Chondrocyte (in vitro differentiated cells): Measurements from ENCODE around the gene POLR1C. TPM values are rescaled to one million over a fixed set of nuclear protein-coding genes. Genes with fewer than 3 reads are reported as not detected.

Experiments
- DNase-seq: peaks from one replicate; pipeline ENCODE4 v3.0.0; 2021; ENCODE audit warnings: mixed read lengths, low spot score
- H3K27ac Mint-ChIP-seq: one replicate; pipeline ENCODE4 v1.8.0; 2021; ENCODE audit warnings: mild to moderate bottlenecking, moderate library complexity, mixed read lengths; ENCODE audit not compliant: unreplicated experiment
- H3K27me3 Mint-ChIP-seq: 2 replicates; pipeline ENCODE4 v1.8.0; 2021; ENCODE audit warnings: low read depth, mixed read lengths
- H3K36me3 Mint-ChIP-seq: 2 replicates; pipeline ENCODE4 v1.8.0; 2021; ENCODE audit warnings: low read depth, mixed read lengths
- H3K4me1 Mint-ChIP-seq: 2 replicates; pipeline ENCODE4 v1.8.0; 2021; ENCODE audit warnings: low read depth, mild to moderate bottlenecking, mixed read lengths
- H3K4me3 Mint-ChIP-seq: one replicate; pipeline ENCODE4 v1.8.0; 2021; ENCODE audit warnings: mild to moderate bottlenecking, moderate library complexity, mixed read lengths; ENCODE audit not compliant: unreplicated experiment
- H3K9me3 Mint-ChIP-seq: 2 replicates; pipeline ENCODE4 v1.8.0; 2021; ENCODE audit warnings: low read depth, mixed read lengths
- total RNA-seq: library from RNA; stranded (reverse); gene quantifications from 3 replicates; pipeline ENCODE4 v1.2.1, GENCODE V29; 2021
- TF ChIP-seq, protein P1 (sequence below): fragments of 200-600 bp; sonication (generic); IDR thresholded peaks from 2 replicates; pipeline ENCODE4 v1.5.0; 2021; ENCODE audit warnings: antibody characterized with exemption, mild to moderate bottlenecking, moderate library complexity

POLR1C gene
- total RNA-seq, 1 donor from 2014 or later, result 20.1 TPM

DNA sequence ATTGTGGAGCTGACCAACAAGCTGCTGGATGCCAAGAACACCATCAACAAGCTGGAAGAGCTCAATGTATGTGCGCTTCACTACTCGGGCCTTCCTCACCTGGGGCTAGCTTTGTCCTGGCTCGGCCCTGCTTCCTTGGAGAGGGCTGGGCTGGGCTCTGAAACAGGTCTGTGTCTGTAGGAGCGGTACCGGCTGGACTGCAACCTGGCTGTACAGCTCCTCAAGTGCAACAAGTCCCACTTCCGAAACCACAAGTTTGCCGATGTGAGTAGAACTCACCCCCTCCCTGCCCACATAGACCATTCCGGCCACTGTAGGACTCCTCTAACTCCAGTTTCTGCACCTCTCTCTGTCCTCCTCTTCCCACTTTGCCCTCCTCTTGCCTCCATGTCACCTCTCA, 13.4 kb upstream of the POLR1C start:
- H3K36me3 Mint-ChIP-seq, result peaks cover 23% of the 10 kb centered on the region
- peaks cover 5% of the 10 kb centered on the region for H3K4me1 Mint-ChIP-seq
- H3K27ac Mint-ChIP-seq, result no peak overlapping the region
- H3K4me3 Mint-ChIP-seq, result no peak overlapping the region
- no peaks in the 10 kb centered on the region for H3K9me3 Mint-ChIP-seq
- no peaks in the 10 kb centered on the region for H3K27me3 Mint-ChIP-seq
- TF ChIP-seq, protein P1, sequence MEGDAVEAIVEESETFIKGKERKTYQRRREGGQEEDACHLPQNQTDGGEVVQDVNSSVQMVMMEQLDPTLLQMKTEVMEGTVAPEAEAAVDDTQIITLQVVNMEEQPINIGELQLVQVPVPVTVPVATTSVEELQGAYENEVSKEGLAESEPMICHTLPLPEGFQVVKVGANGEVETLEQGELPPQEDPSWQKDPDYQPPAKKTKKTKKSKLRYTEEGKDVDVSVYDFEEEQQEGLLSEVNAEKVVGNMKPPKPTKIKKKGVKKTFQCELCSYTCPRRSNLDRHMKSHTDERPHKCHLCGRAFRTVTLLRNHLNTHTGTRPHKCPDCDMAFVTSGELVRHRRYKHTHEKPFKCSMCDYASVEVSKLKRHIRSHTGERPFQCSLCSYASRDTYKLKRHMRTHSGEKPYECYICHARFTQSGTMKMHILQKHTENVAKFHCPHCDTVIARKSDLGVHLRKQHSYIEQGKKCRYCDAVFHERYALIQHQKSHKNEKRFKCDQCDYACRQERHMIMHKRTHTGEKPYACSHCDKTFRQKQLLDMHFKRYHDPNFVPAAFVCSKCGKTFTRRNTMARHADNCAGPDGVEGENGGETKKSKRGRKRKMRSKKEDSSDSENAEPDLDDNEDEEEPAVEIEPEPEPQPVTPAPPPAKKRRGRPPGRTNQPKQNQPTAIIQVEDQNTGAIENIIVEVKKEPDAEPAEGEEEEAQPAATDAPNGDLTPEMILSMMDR, result no peak
- no peak for DNase-seq

DNA sequence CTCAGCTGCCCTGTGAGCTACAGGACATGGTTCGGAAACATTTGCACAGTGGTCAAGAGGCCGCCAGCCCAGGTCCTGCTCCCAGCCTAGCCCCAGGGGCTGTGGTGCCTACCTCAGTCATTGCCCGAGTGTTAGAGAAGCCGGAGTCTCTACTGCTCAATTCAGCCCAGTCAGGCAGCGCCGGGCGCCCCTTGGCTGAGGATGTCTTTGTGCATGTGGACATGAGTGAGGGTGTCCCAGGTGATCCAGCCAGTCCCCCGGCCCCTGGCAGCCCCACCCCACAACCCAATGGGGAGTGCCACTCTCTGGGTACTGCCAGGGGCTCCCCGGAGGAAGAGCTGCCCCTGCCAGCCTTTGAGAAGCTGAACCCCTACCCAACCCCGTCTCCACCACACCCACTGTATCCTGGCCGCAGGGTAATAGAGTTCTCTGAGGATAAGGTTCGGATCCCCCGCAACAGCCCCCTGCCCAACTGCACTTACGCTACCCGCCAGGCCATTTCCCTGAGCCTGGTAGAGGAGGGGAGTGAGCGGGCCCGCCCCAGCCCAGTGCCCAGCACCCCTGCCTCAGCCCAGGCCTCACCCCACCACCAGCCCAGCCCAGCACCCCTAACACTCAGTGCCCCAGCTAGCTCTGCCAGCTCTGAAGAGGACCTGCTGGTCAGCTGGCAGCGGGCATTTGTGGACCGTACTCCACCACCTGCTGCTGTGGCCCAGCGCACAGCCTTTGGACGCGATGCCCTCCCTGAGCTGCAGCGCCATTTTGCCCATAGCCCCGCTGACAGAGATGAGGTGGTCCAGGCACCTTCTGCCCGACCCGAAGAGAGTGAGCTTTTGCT, 11.9 kb upstream of the POLR1C start:
- TF ChIP-seq, protein P1, result no peak
- Mint-ChIP-seq H3K4me1 (peaks cover 7% of the 10 kb centered on the region), H3K36me3 (peaks cover 18% of the 10 kb centered on the region), H3K9me3 (no peaks in the 10 kb centered on the region), H3K4me3 (no peak overlapping the region), H3K27ac (no peak overlapping the region), H3K27me3 (no peaks in the 10 kb centered on the region)
- no peak for DNase-seq

DNA sequence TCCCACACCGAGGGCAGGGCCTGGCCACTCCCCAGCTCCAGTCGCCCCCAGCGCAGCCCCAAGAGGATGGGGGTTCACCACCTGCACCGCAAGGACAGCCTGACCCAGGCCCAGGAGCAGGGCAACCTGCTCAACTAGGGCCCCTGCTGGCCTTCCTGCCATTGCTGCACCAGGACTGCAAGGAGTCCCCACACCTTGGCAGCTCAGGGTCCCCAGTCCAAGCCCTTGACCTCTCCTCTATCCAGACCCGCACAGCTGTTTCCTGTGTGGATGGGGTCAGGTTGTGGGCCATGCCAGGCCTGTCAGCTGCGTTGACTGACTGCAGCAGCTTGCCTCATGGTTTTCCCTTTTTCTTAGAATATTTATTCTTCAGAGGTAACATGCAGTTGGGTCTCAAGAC, 11.2 kb upstream of the POLR1C start:
- H3K9me3 Mint-ChIP-seq, result no peaks in the 10 kb centered on the region
- H3K27me3 Mint-ChIP-seq, result no peaks in the 10 kb centered on the region
- peaks cover 14% of the 10 kb centered on the region for H3K36me3 Mint-ChIP-seq
- no peak overlapping the region for H3K4me3 Mint-ChIP-seq
- TF ChIP-seq, protein P1, result no peak
- peaks cover 7% of the 10 kb centered on the region for H3K4me1 Mint-ChIP-seq
- no peak for DNase-seq
- H3K27ac Mint-ChIP-seq, result no peak overlapping the region

DNA sequence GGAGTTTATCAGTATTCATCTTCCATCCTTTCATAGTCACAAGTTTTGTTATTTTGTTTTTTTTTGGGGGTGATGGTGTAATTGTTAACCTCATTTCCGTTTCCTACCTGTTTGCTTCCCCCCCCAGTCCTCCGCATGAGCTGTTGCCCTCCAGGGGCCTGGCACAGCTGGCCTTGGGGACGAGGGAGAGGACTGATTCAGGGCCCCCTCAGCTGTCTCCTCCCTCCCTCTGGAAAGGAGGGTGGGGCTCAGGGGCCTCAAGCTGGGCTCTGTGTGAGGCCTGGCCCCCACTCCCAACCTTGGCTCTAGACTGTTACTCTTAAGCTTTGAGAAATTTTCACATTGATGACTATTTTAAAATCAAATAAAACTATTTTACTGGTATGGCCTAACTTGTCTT, 10.7 kb upstream of the POLR1C start:
- Mint-ChIP-seq H3K4me3 (no peak overlapping the region), H3K36me3 (peaks cover 14% of the 10 kb centered on the region), H3K9me3 (no peaks in the 10 kb centered on the region), H3K27ac (no peak overlapping the region), H3K27me3 (no peaks in the 10 kb centered on the region), H3K4me1 (peaks cover 7% of the 10 kb centered on the region)
- TF ChIP-seq, protein P1, result no peak
- DNase-seq, result no peak

DNA sequence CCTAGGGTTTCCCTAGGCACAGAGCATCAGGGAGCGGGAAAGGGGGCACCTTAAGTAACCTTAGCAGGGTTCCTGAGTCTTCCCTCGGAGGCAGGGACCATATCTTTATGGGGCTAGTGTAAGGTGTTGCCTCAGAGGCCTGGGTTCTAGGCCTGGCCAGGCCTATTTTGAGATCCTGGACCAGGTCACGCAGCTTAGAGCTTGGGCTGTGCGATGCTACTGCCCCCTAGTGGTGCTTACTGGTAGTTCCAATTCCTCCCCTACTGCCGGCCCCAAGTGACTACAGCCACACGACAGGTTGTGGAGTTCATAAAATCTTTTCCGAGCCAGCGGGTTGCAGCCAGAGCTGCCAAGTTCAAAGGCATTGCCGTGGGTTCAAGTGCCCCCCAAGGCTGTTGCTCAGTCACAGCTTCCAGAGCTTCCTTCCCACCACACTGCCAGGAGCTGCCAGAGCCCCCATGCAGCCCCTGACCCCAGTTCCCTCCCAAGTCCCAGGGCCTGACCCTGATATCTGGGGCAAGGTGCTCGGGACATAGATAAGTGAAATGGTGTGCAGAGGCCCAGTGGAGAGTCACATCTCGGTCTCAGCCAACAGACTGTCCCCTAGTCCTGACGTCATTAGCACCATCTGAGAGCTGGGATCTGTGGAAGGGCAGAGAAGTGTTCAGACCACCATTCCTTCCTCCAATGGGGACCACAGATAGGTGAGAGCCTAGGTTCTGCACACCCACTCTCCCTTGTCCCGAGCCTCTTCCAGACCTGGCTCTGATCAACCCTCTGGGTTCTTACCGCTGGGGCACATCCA, 10.0 kb upstream of the POLR1C start:
- H3K4me3 Mint-ChIP-seq, result no peak overlapping the region
- TF ChIP-seq, protein P1, result peak; percentile 96
- no peak for DNase-seq
- H3K27ac Mint-ChIP-seq, result no peak overlapping the region
- no peaks in the 10 kb centered on the region for H3K9me3 Mint-ChIP-seq
- peaks cover 13% of the 10 kb centered on the region for H3K36me3 Mint-ChIP-seq
- H3K4me1 Mint-ChIP-seq, result peaks cover 7% of the 10 kb centered on the region
- H3K27me3 Mint-ChIP-seq, result no peaks in the 10 kb centered on the region
